ENCODE results near the gene ELFN1. TPM values are rescaled to one million over a fixed set of nuclear protein-coding genes. Genes with fewer than 3 reads are reported as not detected.
A peak's percentile ranks its signal among the peaks of the same experiment; 100 is the strongest.

Gene ELFN1
- total RNA-seq, 1 donor from 2014 or later = 0.68 TPM

GRCh38 chr7:1643270-1644092, 26.6 kb upstream of the ELFN1 start:
- no peak for ATAC-seq

- ATAC-seq = no peak
Measured at GRCh38 chr7:1644341-1645070, 25.6 kb upstream of the ELFN1 start.

GRCh38 chr7:1645071-1645409, 25.0 kb upstream of the ELFN1 start:
- no peak for ATAC-seq

- ATAC-seq = no peak
Measured at GRCh38 chr7:1645476-1645875, 24.6 kb upstream of the ELFN1 start.

GRCh38 chr7:1646391-1646790, 23.7 kb upstream of the ELFN1 start:
- no peak for ATAC-seq

GRCh38 chr7:1646957-1647891, 22.9 kb upstream of the ELFN1 start:
- no peak for ATAC-seq

- ATAC-seq = peak; percentile 5
Measured at GRCh38 chr7:1647961-1648672, 22.0 kb upstream of the ELFN1 start.

GRCh38 chr7:1649751-1650326, 20.2 kb upstream of the ELFN1 start:
- no peak for ATAC-seq

- ATAC-seq = no peak
Measured at GRCh38 chr7:1650363-1651030, 19.6 kb upstream of the ELFN1 start.

- ATAC-seq = no peak
Measured at GRCh38 chr7:1651031-1651446, 19.0 kb upstream of the ELFN1 start.

- no peak for ATAC-seq
Measured at GRCh38 chr7:1651891-1652290, 18.2 kb upstream of the ELFN1 start.

- no peak for ATAC-seq
Measured at GRCh38 chr7:1653500-1653899, 16.6 kb upstream of the ELFN1 start.

GRCh38 chr7:1654111-1654510, 16.0 kb upstream of the ELFN1 start:
- ATAC-seq = peak; percentile 30

- no peak for ATAC-seq
Measured at GRCh38 chr7:1654738-1655475, 15.2 kb upstream of the ELFN1 start.

GRCh38 chr7:1659696-1660095, 10.4 kb upstream of the ELFN1 start:
- ATAC-seq = no peak

- ATAC-seq = no peak
Measured at GRCh38 chr7:1661461-1661860, 8.6 kb upstream of the ELFN1 start.

GRCh38 chr7:1662101-1662500, 8.0 kb upstream of the ELFN1 start:
- ATAC-seq = no peak

- no peak for ATAC-seq
Measured at GRCh38 chr7:1662767-1663166, 7.3 kb upstream of the ELFN1 start.

- ATAC-seq = no peak
Measured at GRCh38 chr7:1663223-1663622, 6.9 kb upstream of the ELFN1 start.

- no peak for ATAC-seq
Measured at GRCh38 chr7:1663857-1664651, 6.0 kb upstream of the ELFN1 start.
